IPS-NIHi7 (cell line): ENCODE measurements around the gene NEGR1.

ENCODE experiments used
- DNase-seq: peaks from one replicate; pipeline ENCODE4 v3.0.0; 2012; ENCODE audit warnings: mixed read lengths; ENCODE audit errors: extremely low spot score

Gene NEGR1

DNA sequence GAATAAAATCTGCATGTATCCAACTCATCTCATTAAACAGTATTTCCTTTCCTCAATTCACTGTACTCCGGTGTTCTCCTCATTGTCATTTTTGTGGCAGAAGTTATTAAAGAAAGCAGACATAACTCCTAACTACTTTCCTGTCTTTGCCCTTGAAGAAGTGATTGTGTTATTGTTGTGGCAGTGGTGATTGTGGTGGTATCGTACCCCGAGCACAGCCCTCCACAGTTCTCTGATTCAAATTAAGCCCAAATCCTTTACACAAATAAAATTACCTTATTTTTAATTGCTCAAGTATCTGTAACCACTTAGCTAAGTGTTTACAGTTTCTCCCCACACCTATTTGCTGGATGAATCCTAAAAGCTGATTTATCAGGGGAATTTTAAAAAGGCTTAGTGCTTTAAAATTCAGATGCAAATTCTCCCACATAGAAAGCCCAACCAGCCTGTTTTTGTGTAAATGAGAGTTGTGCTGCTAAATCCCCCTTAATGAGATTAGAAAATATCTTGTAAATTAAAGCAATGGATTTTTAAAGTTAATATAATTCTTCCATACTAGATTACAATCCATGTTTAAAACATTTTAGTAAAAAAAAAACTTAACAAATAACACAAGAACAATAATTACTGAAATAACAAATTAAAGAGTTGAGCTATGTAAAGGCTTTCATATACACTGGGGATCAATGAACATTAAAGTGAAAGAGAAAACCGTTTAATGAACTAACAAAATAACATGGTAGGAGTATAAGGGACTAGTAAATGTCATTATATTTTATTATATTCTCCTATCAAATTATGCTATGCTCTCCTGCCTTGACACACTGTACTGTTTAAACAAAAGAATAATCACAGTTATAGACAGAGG lies 259.0 kb downstream of the NEGR1 start:
- no peak for DNase-seq

DNA sequence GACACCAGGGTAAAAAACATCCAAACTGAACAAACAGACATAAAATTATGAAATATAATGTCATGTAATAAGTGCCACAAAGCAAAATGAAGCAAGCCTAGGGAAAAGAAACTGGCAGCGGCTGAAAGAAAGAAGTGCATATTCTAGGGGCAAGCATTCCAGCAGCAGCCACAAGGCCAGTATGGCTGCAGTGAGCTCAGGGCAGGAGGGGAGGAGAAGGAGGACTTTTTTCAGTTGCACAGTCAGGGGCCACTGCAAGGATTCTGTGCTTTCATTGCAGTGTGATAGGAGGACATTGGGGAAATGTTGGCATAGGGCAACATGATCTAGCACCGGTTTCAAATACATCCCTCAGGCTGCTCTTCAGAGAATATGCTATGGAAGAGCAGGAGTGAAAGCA lies 263.8 kb downstream of the NEGR1 start:
- peak; percentile 15 for DNase-seq

DNA sequence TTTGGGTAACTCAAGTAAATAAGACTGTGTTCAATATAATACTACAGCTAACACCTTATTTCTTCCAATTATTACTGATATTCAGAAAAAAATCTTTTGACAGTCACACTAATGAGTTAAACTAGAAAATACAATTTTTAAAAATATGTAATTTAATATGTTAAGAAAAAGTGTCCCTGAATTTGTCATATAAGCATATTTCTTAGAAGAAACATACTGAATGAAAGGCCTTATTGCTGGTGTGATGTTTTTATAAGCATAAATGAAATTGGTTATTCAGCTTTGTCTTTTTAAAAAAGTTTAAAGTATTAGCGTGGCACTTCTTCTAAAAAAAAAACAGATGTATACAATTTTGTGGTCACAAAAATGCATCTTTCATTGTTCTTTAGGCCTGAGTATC lies 267.3 kb downstream of the NEGR1 start:
- no peak for DNase-seq

DNA sequence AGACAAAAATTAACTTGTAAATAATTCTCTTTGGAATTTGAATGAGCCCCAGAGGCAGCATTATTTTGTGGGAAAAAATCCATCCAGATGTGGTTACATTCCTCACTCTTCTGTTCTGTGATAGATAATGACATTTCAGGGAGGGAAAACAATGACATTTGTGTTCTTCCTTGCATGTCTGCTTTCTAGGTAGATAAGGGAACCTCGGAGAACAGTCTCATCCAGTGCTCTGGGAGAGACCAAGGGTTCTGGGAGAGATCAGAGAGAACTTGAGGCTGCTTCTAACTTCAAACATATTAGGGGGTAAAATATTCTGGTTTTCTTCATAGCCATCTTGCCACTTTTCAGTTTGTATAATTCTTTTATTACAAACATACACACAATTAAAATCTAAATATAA lies 269.2 kb downstream of the NEGR1 start:
- DNase-seq, result no peak

DNA sequence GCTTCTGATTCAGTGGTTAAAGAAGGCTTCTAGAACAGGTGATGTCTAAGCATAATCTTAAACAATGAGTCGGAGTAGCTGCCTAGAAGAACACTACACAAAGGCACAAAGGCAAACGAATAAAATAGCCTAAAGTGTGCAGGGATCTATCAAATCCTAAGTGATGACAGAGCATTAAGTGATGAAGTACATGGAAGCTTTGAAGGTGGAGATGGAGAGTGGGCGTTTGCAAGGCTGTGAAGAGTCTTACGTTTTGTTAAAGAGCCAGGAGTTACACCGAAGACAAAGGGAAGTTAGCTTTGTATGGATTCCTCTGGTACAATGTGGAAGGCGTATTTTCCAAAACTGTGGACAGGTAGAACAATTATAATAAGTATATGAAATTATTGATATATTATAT lies 270.6 kb downstream of the NEGR1 start:
- DNase-seq, result no peak

GRCh38 chr1:72010094-72010431 lies 272.3 kb downstream of the NEGR1 start:
- no peak for DNase-seq

GRCh38 chr1:72009173-72010093 lies 272.9 kb downstream of the NEGR1 start:
- no peak for DNase-seq

GRCh38 chr1:72007312-72007711 lies 275.0 kb downstream of the NEGR1 start:
- DNase-seq, result no peak

GRCh38 chr1:72006092-72006491 lies 276.2 kb downstream of the NEGR1 start:
- DNase-seq, result no peak

GRCh38 chr1:72003092-72003491 lies 279.2 kb downstream of the NEGR1 start:
- DNase-seq, result no peak

DNA sequence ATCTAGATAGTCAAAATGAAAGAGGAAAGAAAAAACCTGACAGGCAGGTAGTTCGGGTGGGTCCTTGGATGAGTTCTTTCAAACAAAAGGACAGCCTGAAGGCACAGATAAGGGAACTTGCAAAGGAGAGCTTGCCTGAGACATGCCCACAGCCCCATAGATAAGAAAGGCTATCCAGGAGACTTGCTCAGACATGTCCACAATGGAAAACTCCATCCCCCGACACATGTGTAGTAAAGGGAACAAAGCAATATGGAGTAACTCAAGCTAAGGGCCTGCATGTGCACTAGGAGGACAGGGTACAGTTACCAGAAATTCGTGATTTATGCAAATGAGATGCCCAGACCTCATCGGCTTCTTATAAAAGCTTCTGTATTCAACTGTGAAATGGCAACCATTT lies 281.5 kb downstream of the NEGR1 start:
- peak; percentile 20 for DNase-seq

DNA sequence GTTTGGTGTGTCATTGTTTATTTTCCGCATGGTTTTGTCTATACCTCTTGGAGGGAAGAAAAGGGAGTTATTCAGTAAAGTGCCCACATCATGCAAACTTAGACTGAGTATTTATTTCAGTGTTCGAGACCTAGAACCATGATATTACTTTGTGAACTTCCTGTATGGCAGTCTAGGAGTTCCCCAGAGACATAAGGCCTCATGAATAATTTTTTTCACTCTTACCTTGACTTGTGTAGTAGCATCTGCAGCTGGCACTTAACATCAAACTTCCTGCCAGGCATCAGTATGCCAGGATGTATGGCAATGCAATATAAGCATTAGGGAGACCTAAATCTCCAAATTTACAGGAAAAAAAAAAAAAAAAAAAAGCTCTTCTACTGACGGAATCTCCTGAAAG lies 287.7 kb downstream of the NEGR1 start:
- no peak for DNase-seq

DNA sequence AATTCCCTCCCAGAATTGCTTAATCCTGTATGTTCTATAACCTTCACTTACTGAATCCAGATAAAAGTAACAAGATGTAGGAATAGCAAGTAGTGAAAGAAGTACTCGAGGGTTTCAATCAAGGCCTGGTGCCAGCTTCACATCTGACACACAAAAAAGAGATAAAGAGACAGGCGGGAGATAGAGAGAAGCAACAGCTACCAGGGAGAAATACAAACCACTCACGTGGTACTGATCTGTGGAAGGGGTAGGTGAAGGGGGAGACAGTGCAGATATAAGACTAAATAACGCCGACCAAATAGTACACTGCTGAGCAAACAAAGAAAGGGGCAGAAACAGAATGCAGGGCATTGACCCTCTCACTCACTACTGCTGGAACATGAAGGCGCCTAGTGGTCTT lies 295.2 kb downstream of the NEGR1 start:
- DNase-seq, result no peak

- DNase-seq, result no peak
Observed at GRCh38 chr1:71986160-71986559, 296.2 kb downstream of the NEGR1 start.

DNA sequence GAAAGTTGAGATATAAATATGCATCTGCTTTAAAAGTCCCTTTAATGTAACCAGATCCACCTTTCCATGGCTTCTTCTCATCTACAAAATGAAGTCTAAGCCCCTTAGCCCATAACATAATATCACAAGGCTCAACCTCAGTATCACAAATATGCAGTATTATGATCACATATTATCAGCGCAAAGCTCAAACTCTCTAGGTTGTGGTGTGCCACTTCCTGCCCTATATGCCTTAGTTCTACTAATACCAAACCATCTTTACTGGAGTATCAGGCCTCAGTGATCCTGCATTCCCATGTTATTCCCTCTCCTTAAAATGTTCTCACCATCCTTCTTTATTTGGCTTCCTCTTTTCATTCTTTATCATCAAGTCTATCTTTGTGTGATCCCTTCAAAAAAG lies 301.8 kb downstream of the NEGR1 start:
- no peak for DNase-seq

DNA sequence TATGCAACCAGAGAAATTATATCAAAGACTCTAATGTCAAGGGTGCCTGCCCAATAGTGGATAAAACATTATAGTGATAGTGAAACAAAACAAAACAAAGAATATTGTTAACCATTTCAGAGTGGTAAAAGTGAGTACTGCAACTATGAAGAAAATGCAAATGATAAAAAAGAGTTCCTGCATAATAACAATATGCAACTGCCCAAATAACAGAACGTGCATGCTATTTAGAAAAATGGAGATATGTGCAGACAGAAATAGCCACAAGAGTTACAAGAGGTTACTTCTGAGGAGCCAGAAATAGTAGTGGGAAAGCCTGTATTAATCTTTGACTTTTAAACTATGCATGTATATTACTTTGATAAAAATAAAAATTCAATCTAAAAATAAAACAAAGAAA lies 302.5 kb downstream of the NEGR1 start:
- DNase-seq, result no peak

DNA sequence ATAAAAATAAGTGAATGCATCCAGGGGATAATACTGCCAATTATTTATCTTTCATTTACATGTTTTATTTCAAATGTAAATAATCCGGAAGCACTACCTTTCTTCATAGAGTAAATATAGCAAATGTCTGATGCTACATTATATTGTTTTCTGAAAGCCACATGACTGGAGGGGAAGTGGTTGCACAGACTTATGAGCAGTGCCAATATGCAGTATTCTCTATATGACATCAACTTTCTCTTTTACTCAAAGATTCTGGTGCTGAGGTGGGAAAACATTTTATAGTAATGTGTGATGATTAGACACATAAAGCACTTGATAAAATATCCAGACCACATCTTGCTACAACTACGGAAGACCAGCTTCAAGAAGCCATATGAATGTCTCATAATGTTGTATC lies 314.7 kb downstream of the NEGR1 start:
- DNase-seq, result no peak

- peak; percentile 13 for DNase-seq
Observed at GRCh38 chr1:71964188-71964587, 318.2 kb downstream of the NEGR1 start.

DNA sequence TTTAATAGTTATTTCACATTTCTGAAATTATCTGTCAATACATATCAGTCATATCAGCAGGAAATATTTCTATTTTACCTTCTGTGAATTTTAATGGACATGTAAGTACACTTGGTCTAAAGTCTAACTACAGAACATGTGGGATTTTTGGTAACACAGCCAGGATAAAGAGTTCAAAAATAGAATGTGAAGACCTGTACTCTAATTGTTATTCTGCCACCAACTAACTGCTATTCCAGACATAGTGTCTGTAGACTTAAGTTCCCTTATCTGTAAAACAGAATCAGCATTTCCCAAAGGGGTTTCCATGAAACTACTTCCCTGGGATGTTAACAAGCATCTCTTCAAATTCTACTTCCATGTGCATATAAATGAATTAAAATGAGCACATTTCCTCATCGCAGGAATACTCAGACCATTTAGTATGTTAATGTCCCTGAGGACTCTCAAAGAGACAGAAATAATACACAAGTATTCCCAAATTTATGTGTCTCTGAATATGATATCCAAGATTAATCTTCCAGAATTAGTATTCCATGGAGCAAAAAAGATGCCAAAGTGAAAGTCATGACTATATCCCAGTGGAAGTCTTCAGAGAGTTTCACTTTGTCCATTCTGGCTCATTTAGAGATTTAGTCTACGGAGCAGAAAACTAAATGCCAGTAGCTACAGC lies 325.6 kb downstream of the NEGR1 start:
- no peak for DNase-seq

DNA sequence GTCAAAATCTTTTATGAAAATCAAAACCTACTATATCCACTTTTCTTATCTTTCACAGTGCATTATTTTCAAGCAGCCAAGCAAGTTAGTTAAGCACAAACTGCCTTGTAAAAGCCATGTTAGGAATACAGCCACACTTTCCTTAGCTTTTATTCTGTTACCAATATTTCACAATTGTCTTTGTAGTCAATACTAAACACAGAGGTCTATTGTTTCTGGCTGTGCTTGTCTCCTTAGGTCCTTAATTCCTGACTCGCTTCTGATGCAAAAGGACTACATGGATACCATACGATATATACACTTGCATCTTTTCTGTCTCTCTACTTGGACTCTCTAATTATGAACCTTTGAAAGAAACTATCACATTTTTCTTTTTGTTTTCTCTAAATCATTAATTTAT lies 331.8 kb downstream of the NEGR1 start:
- no peak for DNase-seq

DNA sequence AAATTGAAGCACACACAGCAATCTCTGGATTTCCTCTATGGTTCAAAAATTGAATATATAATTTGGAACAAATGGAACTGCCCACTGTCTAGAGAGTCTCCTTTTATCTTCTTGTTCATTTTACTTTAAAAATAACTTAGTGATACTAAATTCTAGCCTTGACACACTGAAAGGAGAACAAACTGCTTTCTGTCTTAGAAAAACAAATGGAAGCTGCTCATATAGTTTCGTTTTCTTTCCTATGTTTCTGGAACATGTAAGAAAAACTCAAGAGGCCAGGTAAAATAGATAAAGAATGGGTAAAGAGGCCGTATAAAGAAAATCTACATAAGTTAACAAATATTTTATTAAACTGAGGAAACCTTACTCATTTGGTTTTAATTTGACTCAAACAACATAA lies 332.7 kb downstream of the NEGR1 start:
- no peak for DNase-seq

- no peak for DNase-seq
Observed at GRCh38 chr1:71948561-71948960, 333.8 kb downstream of the NEGR1 start.
